NOMO-1 treated with dmso at 0.1 percent for 144 hours (cell line): ENCODE measurements around the gene FRY.

Experiments
- DNase-seq: peaks from one replicate; lab custom pipeline; 2025; ENCODE audit not compliant: unreplicated experiment; lab: John Stamatoyannopoulos, UW

The FRY gene

GRCh38 chr13:32016119-32016518, 15.5 kb upstream of the FRY start:
- DNase-seq, result no peak

GRCh38 chr13:32016631-32017030, 14.9 kb upstream of the FRY start:
- no peak for DNase-seq

DNA sequence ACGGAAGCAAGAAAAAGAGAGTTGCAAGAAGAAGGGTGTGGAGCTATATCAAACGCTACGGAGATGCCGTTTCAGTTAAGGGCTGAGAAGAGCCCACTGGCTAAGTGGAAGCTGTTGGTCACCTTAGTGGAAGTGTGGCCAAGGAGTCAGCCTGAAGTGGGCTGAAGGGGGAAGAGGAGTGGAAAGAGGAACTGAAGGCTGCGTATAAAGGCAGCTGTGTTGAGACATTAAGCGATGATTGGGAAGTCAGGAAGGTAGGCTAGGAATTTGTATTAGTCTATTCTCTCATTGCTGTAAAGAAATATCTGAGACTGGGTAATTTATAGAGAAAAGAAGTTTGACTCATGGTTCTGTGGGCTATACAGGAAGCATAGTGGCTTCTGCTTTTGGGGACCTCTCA, 14.1 kb upstream of the FRY start:
- peak; percentile 81 for DNase-seq

- DNase-seq, result peak; percentile 66
Observed at GRCh38 chr13:32019612-32020233, 11.9 kb upstream of the FRY start.

DNA sequence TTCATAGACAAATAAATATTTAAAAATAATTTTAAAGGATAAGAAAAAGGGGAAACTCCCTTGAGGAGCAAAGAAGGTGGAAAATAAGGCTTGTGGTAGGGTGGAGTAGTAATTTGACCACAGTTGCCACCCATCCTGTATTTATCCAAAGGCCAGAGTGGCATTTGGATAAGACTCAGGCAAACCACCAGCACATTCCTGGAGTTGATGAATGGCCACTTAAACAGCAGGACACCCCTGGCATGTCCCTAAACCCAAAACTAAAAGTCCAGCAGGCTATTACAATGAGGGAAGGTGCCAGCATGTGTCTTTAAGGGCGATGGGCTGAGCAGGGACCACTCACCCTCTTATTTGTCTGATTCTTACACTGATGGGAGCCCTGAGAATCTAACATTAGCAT, 9.8 kb upstream of the FRY start:
- no peak for DNase-seq

DNA sequence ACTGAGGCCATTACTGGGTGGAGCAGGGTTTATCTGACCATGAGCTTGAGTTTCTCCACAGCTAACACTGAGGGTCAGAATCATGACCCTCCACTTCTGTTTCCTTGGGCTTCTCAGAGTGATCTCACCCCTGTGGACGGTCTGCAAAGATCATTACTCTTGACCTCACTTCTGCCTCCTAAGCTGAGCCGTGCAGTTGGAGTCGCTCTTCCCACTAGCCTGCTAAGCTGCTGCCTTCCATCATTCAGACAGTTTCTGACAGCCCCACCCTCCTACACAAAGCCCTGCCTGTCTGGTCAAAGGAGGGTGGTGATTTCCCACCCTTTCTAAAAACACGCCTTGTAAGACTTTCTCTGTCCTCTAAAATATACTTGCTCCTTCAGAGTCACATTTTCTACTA, 9.3 kb upstream of the FRY start:
- DNase-seq, result no peak

DNA sequence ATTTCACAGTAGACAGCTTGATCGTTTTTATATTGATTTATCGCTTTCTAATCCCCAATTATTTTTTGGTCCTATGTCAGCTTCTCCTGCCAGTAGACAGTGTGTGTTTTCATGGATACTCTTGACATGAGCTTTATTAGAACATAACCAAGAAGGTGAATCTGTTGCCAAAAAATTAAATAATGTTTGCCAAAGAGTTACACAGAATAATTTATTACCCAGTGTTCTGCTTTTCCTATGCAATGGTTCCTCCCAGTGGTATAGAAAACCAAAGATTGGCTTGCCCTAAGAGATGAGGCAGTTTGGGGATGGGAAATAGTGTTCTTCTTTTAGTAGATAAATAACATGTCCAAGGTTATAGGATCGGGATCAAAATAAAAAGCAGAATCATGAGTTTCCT, 8.5 kb upstream of the FRY start:
- DNase-seq, result no peak

GRCh38 chr13:32023698-32024097, 7.9 kb upstream of the FRY start:
- no peak for DNase-seq

GRCh38 chr13:32024750-32025149, 6.8 kb upstream of the FRY start:
- no peak for DNase-seq

DNA sequence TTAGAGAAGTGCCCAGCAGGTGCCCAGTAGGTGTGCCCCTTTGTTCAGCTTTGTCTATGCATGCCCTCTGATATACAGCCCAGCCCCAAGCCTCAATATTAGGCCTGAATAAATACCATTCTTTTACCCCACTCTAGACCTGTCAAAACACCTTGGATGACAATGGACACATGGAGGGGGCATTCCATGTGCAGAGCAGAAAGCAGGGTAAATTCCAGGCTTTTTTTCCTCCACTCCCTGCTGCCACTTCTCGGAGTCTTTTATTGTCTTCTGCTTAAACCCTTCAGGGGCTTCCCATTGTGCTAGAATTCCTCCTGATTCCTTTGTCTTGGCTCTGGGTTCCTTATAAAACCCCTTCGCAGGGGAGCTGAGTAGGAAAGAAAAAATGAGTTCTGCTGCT, 5.8 kb upstream of the FRY start:
- DNase-seq, result no peak

DNA sequence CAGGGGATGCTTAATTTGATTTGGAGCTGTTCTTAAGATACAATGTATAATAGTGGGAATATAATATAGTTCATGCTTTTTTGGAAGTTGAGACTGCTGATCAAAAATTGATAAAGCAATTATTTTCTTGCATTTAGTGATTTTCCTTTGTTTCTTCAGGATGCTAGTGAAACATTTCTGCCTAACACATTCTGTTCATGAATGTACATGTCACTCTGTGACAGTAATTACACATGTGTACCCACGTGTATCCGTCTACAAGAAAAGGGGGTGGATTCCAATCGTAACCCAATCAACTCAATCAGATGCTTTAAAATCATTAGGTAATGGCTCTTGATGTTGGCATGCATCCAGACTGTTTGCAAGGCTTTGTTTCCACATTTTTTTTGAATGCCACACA, 5.0 kb upstream of the FRY start:
- no peak for DNase-seq

DNA sequence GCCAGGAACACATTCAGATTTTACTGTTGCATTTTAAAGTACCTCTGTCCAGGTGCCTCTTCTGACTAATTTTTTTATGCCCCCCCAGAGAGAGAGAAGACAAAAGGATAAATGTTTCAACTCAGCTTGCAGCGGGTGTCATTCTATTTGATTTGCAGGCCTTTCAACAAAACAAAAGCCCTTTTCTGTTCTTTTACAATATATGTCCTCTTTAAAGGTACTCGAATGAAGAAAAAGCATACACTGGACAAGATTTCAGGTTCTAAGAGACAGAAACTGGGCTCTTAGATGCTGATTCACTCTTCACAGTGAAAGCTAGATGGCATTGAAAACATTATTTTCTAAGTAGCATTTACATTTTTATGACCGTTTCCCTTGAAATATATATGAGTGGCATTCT, 2.9 kb upstream of the FRY start:
- no peak for DNase-seq

DNA sequence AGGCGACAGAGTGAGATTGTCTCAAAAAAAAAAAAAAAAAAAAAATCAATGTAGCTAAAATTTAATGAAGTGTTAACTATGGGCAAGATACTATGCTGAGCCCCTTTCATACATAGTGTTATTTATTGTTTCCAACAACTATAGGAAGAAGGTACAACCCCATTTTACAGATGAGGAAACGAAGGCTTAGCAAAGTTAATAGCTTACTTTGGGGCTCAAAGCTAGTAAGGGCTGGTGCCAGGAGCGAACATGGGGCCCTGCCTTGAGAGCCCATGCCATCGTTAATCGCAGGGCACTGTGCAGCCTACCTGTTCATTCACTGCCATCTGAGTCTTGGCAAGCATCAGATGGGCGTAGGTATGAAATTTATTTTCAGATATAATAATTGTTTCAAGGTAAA, 1.9 kb upstream of the FRY start:
- DNase-seq, result no peak

DNA sequence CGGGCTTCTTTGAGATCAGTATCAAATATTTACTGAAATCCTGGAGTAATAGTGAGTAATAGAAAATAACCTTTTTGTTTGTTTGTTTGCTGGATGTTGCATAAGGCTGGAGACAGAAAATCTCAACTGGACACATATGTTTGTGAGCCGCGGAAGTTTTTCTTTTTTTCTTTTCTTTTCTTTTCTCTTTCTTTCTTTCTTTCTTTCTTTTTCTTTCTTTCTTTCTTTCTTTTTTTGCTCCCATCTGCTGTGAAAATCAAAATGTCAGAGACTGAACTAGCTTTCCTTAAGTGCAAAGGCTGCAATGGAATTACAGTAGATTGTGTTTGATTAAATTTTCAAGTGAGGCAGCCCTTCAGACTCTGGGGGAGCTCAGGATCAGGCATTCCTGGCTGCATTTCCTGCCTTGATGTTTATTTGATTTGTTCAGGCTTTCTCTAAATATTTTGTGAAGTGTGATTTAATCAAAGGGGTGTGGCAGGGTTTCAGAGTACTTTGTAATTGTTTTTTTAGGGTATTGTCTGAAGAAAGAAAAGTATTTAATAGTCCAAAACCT, 319 bp downstream of the FRY start:
- no peak for DNase-seq

DNA sequence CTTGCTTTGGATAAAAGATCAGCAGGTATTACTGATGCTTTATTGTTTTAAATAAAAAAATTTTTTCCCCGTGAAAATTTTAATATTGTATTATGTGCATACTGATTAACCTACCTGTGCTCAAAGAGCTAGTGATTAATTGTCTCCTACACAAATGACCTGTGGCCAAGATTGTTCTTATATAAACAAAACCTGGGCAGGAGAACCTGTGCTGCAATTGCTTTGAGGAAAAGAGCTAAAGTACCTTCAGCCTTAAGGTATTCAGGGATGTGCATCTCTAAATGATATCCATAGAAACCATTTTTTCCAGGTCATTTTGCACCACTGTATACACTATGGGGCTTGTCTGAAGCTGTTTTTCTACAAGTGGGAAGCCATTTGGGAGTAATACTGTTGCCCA, 1.2 kb downstream of the FRY start:
- no peak for DNase-seq

- no peak for DNase-seq
Observed at GRCh38 chr13:32033744-32034143, 2.2 kb downstream of the FRY start.

GRCh38 chr13:32035716-32036115, 4.1 kb downstream of the FRY start:
- DNase-seq, result peak; percentile 32

DNA sequence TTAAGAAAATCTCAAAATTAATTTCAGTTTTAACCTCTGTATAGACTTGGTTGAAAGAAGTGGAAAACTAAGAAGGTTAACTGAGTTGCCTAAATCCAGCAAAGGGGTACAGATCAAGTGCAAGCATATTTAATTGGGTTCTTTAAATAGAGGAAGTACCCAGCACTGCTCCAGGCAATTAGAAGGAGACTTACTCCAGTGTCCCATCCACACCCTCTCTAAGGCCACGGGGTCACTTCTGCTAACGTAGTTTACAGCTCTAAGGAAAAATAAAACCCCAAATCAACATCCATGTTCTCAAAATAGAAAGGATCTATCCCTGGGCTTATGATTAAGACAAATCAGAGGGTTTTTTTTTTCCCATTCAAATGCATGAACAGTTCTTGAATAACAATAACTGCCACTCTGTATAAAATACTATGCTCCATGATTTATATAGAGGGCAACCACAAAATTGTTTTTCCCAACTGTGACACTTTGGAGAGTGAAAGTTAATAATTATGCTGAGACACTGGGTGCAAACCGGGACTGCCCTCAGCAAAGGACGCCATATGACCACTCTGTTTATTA, 4.6 kb downstream of the FRY start:
- DNase-seq, result peak; percentile 81

GRCh38 chr13:32036757-32037156, 5.2 kb downstream of the FRY start:
- DNase-seq, result no peak

DNA sequence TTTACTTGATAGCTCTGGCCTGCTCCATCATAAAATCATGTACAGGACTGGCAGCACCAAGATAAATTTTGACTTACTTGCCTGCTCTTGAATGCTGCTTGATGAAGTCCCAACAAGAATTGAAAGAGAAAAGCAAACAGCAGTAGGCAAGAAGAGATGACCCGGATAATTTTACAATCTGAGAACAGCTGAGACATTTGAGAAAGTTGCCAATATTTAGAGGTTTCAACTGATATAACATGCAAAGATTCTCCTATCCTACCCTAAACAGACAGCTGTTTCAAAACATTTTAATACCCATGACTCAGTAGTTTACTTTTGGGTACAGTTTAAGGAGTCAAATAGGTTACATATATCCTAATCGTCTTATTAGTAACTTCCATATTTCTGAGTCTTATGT, 5.9 kb downstream of the FRY start:
- DNase-seq, result no peak

DNA sequence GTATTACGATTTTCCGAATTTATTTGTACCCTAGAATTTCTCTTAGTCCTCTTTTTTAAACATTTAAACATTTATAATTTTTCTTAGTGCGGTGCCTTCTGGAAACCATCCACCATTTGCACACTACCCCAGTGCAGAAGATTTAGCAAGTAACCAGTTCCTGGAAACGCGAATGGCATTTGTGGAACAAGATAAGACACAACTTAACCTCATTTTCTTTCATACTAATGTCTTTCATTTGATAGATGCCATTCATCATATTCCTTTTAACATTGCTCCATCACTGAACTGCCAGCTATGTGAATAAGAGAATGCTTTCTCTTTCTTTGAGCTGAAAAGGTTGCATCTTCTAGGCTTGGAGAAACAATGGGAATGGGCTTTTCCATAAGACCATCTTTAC, 6.8 kb downstream of the FRY start:
- DNase-seq, result no peak

DNA sequence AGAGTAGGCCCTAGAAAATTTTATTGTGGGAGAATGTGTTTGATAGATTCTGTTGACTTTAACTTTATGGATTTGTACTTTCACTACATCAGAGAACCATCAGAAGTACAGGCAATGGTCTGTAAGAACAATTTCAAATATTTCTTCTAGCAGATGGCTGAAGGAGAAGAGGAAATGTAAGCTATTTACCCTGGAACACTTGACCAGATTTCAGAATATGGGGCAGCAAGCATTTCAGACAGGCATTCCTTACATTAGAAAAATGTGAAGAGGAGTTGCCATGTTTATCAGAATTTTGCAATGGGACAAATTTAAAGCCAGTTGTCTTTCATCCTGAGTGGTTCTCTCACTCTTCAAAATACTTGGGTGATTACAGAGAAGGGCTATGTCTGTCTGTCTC, 7.5 kb downstream of the FRY start:
- DNase-seq, result no peak

DNA sequence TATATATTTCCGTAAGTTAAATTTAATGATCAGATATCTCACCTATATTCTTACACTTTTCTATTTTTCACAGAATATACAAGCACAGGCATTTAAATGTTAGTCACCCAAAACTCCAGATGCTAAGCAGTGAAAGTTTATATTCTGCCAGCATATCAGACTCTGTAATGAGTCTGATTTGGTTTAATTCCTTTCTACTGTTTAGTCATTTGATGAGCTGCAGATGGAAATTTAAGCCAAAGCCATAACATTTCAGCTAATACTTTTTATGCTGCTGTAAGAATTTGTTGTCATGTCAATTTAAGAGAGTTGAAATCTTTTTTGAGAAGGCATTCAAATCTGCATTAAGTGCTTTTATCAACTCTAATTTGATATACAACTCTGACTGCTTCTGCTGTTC, 8.0 kb downstream of the FRY start:
- no peak for DNase-seq
